Endothelial cell of umbilical vein (primary cell): Measurements from ENCODE around the gene GLDN. TPM values are rescaled to one million over a fixed set of nuclear protein-coding genes. Genes with fewer than 3 reads are reported as not detected.

Experiments used
- BruUV-seq: library from RNA; stranded (reverse); fragments of 400-500 nt; replicated peaks from 2 replicates; lab custom pipeline; 2021; lab: Mats Ljungman, UMichigan
- CTCF ChIA-PET: fragments of 300-600, 350-600 bp; sonication (Branson Sonifier 250); formaldehyde crosslinking; loops from one replicate; lab custom pipeline; 2021; ENCODE audit warnings: antibody characterized with exemption, inconsistent platforms; lab: Charles Lee
- POLR2A ChIA-PET: fragments of 300-600, 350-600 bp; sonication (Branson Sonifier 250); formaldehyde crosslinking; loops from one replicate; lab custom pipeline; 2021; ENCODE audit warnings: antibody characterized with exemption, inconsistent platforms; lab: Charles Lee
- DNase-seq: peaks from one replicate; pipeline ENCODE4 v3.0.0-alpha.2; 2011; ENCODE audit warnings: low read depth, low spot score
- FAIRE-seq: peaks from 2 replicates; lab custom pipeline; 2011; peaks lifted over from hg19 to GRCh38; lab: Jason Lieb, UNC
- H2AFZ ChIP-seq: 2 replicates; pipeline ENCODE4 v1.6.0; 2012; ENCODE audit warnings: low read depth, low read length, control low read depth, inconsistent platforms
- H3K27ac ChIP-seq: 2 replicates; pipeline ENCODE4 v1.5.1; 2011; ENCODE audit warnings: low read depth, mild to moderate bottlenecking, control low read depth, low read length, moderate library complexity; ENCODE audit not compliant: insufficient read depth
- H3K27me3 ChIP-seq, 2 experiments: 2 replicates each; pipeline versions ENCODE4 v1.6.0 to v1.6.1; 2011; ENCODE audit warnings: low read length in 2 of 2, mixed read lengths in 1 of 2; ENCODE audit not compliant: control insufficient read depth in 2 of 2, insufficient read depth in 2 of 2
- H3K36me3 ChIP-seq, 2 experiments: 2 replicates in 1 of 2; 3 replicates in 1 of 2; pipeline ENCODE4 v1.5.1; 2011; ENCODE audit warnings: low read length in 2 of 2, mild to moderate bottlenecking in 1 of 2, moderate library complexity in 1 of 2; ENCODE audit not compliant: control insufficient read depth in 2 of 2, insufficient read depth in 2 of 2; ENCODE audit errors: extremely low read depth in 1 of 2
- H3K4me1 ChIP-seq: 3 replicates; pipeline ENCODE4 v1.5.1; 2011; ENCODE audit warnings: mild to moderate bottlenecking, low read length; ENCODE audit not compliant: control insufficient read depth, insufficient read depth; ENCODE audit errors: extremely low read depth
- H3K4me2 ChIP-seq: 2 replicates; pipeline ENCODE4 v1.6.1; 2011; ENCODE audit warnings: low read length, control low read depth, mixed read lengths; ENCODE audit not compliant: insufficient read depth
- H3K4me3 ChIP-seq, 3 experiments: fragments of 200-600 bp in 1 of 3; sonication (generic), shearing (Covaris generic) in 1 of 3; replicated peaks in 1 of 3; 2 replicates each; pipeline ENCODE4 v1.5.1; 2011 to 2016; ENCODE audit warnings: control low read depth in 3 of 3, low read length in 3 of 3, mild to moderate bottlenecking in 2 of 3, inconsistent platforms in 1 of 3, low read depth in 1 of 3, moderate library complexity in 1 of 3; ENCODE audit not compliant: insufficient read depth in 1 of 3
- H3K79me2 ChIP-seq: 2 replicates; pipeline ENCODE4 v1.6.0; 2012; ENCODE audit warnings: low read length, inconsistent platforms; ENCODE audit not compliant: control insufficient read depth, insufficient read depth
- H3K9ac ChIP-seq: replicated peaks from 2 replicates; pipeline ENCODE3; 2011; ENCODE audit warnings: low read length, control low read depth; ENCODE audit not compliant: insufficient read depth; ENCODE audit errors: extremely low read depth
- H3K9me1 ChIP-seq: replicated peaks from 3 replicates; pipeline ENCODE4 v1.6.0; 2011; ENCODE audit warnings: mild to moderate bottlenecking, low read length; ENCODE audit not compliant: control insufficient read depth, insufficient read depth; ENCODE audit errors: extremely low read depth
- H3K9me3 ChIP-seq: replicated peaks from 2 replicates; pipeline ENCODE4 v1.5.1; 2012; ENCODE audit warnings: low read length, inconsistent platforms; ENCODE audit not compliant: control insufficient read depth, insufficient read depth
- H4K20me1 ChIP-seq: replicated peaks from 2 replicates; pipeline ENCODE3; 2011; ENCODE audit warnings: mild to moderate bottlenecking, low read length; ENCODE audit not compliant: control insufficient read depth, insufficient read depth; ENCODE audit errors: extremely low read depth
- EZH2 ChIP-seq: IDR thresholded peaks from 2 replicates; pipeline ENCODE4 v1.6.1; 2012; ENCODE audit warnings: borderline replicate concordance, low read depth, mild to moderate bottlenecking, moderate library complexity, low read length, inconsistent platforms; ENCODE audit not compliant: severe bottlenecking
- FOS ChIP-seq: IDR thresholded peaks from 2 replicates; pipeline ENCODE4 v1.6.1; 2011; ENCODE audit warnings: mild to moderate bottlenecking, low read length, moderate library complexity, borderline replicate concordance; ENCODE audit not compliant: insufficient read depth
- GATA2 ChIP-seq: IDR thresholded peaks from 2 replicates; pipeline ENCODE4 v1.7.0; 2011; ENCODE audit warnings: low read depth, mild to moderate bottlenecking, moderate library complexity, mixed read lengths, low read length; ENCODE audit not compliant: insufficient read length, insufficient read depth
- JUN ChIP-seq: IDR thresholded peaks from 2 replicates; pipeline ENCODE4 v1.6.1; 2011; ENCODE audit warnings: borderline replicate concordance, low read depth; ENCODE audit not compliant: insufficient read length, insufficient read depth
- MYC ChIP-seq: IDR thresholded peaks from one replicate; pipeline ENCODE4 v1.6.1; 2011; ENCODE audit warnings: mild to moderate bottlenecking, low read depth, low read length
- POLR2A ChIP-seq: IDR thresholded peaks from 2 replicates; pipeline ENCODE4 v1.6.1; 2012; ENCODE audit warnings: low read depth, mild to moderate bottlenecking, control low read depth, low read length
- POLR2AphosphoS5 ChIP-seq: IDR thresholded peaks from 2 replicates; pipeline ENCODE4 v1.6.1; 2012; ENCODE audit warnings: low read depth, mild to moderate bottlenecking, control low read depth, low read length, moderate library complexity; ENCODE audit not compliant: insufficient read depth
- dilution Hi-C: fragments of 300-500 bp; cut with MboI; formaldehyde crosslinking; loops from one replicate; pipeline ENCODE4 v1.15.0; 2019; ENCODE audit warnings: low sequenced_read_pairs; ENCODE audit not compliant: extremely low pct_ligation_motif_present
- intact Hi-C: fragments of 100-400 bp; cut with micrococcal nuclease; formaldehyde crosslinking; loops from one replicate; pipeline ENCODE4 v1.10.0; 2022
- polyA plus RNA-seq, 4 experiments: library from polyadenylated mRNA; depleted of rRNA in 3 of 4; stranded (reverse) in 3 of 4; unstranded in 1 of 4; fragments of >200 nt; gene quantifications; 2 replicates each; pipeline versions ENCODE4 v1.2.1 to v1.2.3, GENCODE V29; 2011 to 2012; ENCODE audit warnings: missing spikeins in 1 of 4
- total RNA-seq: library from RNA; stranded (reverse); gene quantifications from 2 replicates; pipeline ENCODE4 v1.2.3, GENCODE V29; 2021
- TF ChIP-seq, protein P1 (sequence below), 2 donors: IDR thresholded peaks; 1 replicate in 1 of 2; 2 replicates in 1 of 2; pipeline ENCODE4 v1.5.1; 2011; ENCODE audit warnings: low read length in 2 of 2, mild to moderate bottlenecking in 2 of 2, moderate library complexity in 2 of 2, control low read depth in 1 of 2, inconsistent platforms in 1 of 2, low read depth in 1 of 2; ENCODE audit not compliant: insufficient read depth in 1 of 2; ENCODE audit errors: extremely low read depth in 1 of 2
- TF ChIP-seq, protein P2 (sequence below): IDR thresholded peaks from 2 replicates; pipeline ENCODE4 v1.6.1; 2011; ENCODE audit not compliant: insufficient read depth, insufficient read length

GLDN gene
- total and polyA plus RNA-seq, 2 donors (not counting 3 experiments of a cell fraction or from before 2014, with no cell fraction given): not detected

DNA sequence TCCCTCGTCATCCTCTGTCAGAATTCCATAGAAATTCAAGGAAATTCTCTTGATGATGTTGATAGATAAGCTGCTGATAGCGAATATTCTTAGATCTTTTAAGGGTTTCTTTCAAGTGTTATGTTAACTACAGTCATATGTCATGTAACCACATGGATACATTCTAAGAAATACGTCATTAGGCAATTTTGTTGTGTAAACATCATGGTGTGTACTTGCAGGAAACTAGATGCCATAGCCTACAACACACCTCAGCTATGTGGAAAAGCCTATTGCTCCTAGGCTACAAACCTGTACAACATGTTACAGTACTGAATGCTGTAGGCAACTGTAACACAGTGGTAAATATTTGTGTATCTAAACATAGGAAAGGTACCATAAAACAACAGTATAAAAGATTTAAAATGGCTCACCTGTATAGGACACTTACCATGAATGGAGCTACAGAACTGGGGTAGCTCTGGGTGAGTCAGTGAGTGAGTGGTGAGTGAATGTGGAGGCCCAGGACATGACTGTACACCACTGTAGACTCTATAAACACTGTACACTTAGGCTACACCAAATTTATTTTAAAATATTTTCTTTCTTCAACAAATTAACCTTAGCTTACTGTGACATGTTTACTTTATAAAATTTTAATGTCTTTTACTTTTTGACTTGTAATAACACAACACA lies 34.6 kb downstream of the GLDN start:
- BruUV-seq: no TSS peak
- Histone ChIP-seq H3K9ac (no peak overlapping the region), H4K20me1 (no peaks in the 10 kb centered on the region), H3K36me3 (no peaks in the 10 kb centered on the region), H3K27me3 (peaks cover 55 to 66% of the 10 kb centered on the region in 2 experiments), H3K79me2 (no peaks in the 10 kb centered on the region), H3K4me3 (no peak overlapping the region), H3K4me1 (no peaks in the 10 kb centered on the region), H2AFZ (no peak overlapping the region), H3K4me2 (no peak overlapping the region), H3K9me3 (no peaks in the 10 kb centered on the region), H3K27ac (no peak overlapping the region), H3K9me1 (no peaks in the 10 kb centered on the region)
- FAIRE-seq: no peak
- intact Hi-C loops: no loop called here
- no peak for DNase-seq
- ChIA-PET CTCF (interaction anchor here (0.7 to 10.1 kb wide), 7 partner anchors 9 to 213 kb away, joined by 3 to 230 read pairs (median 4); no protein-coding TSS in a partner anchor), POLR2A (no interaction called here)
- dilution Hi-C loops: no loop called here
- TF ChIP-seq EZH2: no peak
- no peak for TF ChIP-seq MYC
- TF ChIP-seq, protein P1, sequence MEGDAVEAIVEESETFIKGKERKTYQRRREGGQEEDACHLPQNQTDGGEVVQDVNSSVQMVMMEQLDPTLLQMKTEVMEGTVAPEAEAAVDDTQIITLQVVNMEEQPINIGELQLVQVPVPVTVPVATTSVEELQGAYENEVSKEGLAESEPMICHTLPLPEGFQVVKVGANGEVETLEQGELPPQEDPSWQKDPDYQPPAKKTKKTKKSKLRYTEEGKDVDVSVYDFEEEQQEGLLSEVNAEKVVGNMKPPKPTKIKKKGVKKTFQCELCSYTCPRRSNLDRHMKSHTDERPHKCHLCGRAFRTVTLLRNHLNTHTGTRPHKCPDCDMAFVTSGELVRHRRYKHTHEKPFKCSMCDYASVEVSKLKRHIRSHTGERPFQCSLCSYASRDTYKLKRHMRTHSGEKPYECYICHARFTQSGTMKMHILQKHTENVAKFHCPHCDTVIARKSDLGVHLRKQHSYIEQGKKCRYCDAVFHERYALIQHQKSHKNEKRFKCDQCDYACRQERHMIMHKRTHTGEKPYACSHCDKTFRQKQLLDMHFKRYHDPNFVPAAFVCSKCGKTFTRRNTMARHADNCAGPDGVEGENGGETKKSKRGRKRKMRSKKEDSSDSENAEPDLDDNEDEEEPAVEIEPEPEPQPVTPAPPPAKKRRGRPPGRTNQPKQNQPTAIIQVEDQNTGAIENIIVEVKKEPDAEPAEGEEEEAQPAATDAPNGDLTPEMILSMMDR (IDR thresholded peaks at IDR 0.05; ENCODE audit: extremely low read depth in 1 of 2, insufficient read depth in 1 of 2, low read depth in 1 of 2, low read length in 2 of 2): no peak
- TF ChIP-seq FOS: no peak
- no peak for TF ChIP-seq JUN
- TF ChIP-seq, protein P2, sequence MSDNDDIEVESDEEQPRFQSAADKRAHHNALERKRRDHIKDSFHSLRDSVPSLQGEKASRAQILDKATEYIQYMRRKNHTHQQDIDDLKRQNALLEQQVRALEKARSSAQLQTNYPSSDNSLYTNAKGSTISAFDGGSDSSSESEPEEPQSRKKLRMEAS: no peak
- no peak for TF ChIP-seq POLR2AphosphoS5
- no peak for TF ChIP-seq GATA2
- no peak for TF ChIP-seq POLR2A
